Peyer's patch (tissue), 4 donors: ENCODE data around the gene NARS2. TPM values are rescaled to one million over a fixed set of nuclear protein-coding genes. Genes with fewer than 3 reads are reported as not detected.
A peak's percentile ranks its signal among the peaks of the same experiment; 100 is the strongest.

Source experiments
- DNase-seq, 3 donors: peaks; one replicate each; pipeline ENCODE4 v3.0.0-alpha.2; 2017 to 2019
- H3K27ac ChIP-seq, 4 donors: fragments of 200-600 bp; sonication (generic); one replicate each; pipeline ENCODE4 v1.5.1; 2016 to 2019
- H3K27me3 ChIP-seq, 2 donors: fragments of 200-600 bp; sonication (generic); one replicate each; pipeline ENCODE4 v1.5.1; 2019
- H3K36me3 ChIP-seq, 3 donors: fragments of 200-600 bp; sonication (generic); one replicate each; pipeline ENCODE4 v1.5.1; 2016 to 2019
- H3K4me1 ChIP-seq, 4 donors: fragments of 200-600 bp; sonication (generic); one replicate each; pipeline ENCODE4 v1.5.1; 2016 to 2019
- H3K4me3 ChIP-seq, 4 donors: fragments of 200-600 bp; sonication (generic); 1 replicate in 3 of 4; 2 replicates in 1 of 4; pipeline ENCODE4 v1.5.1; 2016 to 2019; ENCODE audit warnings: mild to moderate bottlenecking in 1 of 4
- H3K9me3 ChIP-seq, 4 donors: fragments of 200-600 bp; sonication (generic); one replicate each; pipeline ENCODE4 v1.5.1; 2016 to 2019; ENCODE audit warnings: mild to moderate bottlenecking in 1 of 4
- POLR2A ChIP-seq, 2 donors: fragments of 450-650 bp; IDR thresholded peaks; one replicate each; pipeline ENCODE4 v1.5.1; 2017; ENCODE audit warnings: antibody characterized with exemption in 2 of 2, mild to moderate bottlenecking in 2 of 2, moderate library complexity in 2 of 2
- total RNA-seq, 4 donors: library from RNA; depleted of rRNA; stranded (reverse); fragments of >200 nt; gene quantifications; one replicate each; pipeline ENCODE4 v1.1.0, GENCODE V29; 2016
- TF ChIP-seq, protein P1 (sequence below), 6 experiments: fragments of 450-650 bp in 4 of 6; fragments of 200-600 bp in 2 of 6; sonication (generic) in 1 of 6; IDR thresholded peaks; one replicate each; pipeline ENCODE4 v1.5.1; 2017 to 2019; ENCODE audit warnings: antibody characterized with exemption in 6 of 6, mild to moderate bottlenecking in 3 of 6, moderate library complexity in 1 of 6

Gene NARS2
- total RNA-seq, 4 donors from 2014 or later: 7.7 to 28.9 (median 10.7) TPM

DNA sequence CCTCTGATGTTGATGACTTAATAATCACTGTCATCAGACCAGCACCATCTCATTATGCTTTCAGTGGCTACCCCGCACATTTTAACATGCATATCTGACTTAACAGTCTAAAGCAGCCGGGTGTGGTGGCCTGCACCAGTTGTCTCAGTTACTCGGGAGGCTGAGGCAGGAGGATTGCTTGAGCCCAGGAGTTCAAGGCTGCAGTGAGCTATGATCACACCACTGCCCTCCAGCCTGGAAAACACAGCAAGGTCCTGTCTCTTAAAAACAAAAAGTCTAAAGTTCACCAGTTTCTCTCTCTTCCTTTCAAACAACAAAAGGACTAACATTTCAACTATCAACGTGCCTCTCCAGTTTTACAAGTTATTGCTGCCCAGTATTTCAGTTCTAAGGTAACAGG is 101.8 kb downstream of the NARS2 start:
- Histone ChIP-seq H3K9me3 (no peaks in the 10 kb centered on the region), H3K27ac (no peak overlapping the region), H3K4me3 (no peak overlapping the region), H3K4me1 (no peaks in the 10 kb centered on the region), H3K27me3 (no peaks in the 10 kb centered on the region), H3K36me3 (no peaks in the 10 kb centered on the region)
- no peak for DNase-seq
- no peak for TF ChIP-seq POLR2A (IDR thresholded peaks at IDR 0.05)
- TF ChIP-seq, protein P1, sequence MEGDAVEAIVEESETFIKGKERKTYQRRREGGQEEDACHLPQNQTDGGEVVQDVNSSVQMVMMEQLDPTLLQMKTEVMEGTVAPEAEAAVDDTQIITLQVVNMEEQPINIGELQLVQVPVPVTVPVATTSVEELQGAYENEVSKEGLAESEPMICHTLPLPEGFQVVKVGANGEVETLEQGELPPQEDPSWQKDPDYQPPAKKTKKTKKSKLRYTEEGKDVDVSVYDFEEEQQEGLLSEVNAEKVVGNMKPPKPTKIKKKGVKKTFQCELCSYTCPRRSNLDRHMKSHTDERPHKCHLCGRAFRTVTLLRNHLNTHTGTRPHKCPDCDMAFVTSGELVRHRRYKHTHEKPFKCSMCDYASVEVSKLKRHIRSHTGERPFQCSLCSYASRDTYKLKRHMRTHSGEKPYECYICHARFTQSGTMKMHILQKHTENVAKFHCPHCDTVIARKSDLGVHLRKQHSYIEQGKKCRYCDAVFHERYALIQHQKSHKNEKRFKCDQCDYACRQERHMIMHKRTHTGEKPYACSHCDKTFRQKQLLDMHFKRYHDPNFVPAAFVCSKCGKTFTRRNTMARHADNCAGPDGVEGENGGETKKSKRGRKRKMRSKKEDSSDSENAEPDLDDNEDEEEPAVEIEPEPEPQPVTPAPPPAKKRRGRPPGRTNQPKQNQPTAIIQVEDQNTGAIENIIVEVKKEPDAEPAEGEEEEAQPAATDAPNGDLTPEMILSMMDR (IDR thresholded peaks at IDR 0.05): no peak

DNA sequence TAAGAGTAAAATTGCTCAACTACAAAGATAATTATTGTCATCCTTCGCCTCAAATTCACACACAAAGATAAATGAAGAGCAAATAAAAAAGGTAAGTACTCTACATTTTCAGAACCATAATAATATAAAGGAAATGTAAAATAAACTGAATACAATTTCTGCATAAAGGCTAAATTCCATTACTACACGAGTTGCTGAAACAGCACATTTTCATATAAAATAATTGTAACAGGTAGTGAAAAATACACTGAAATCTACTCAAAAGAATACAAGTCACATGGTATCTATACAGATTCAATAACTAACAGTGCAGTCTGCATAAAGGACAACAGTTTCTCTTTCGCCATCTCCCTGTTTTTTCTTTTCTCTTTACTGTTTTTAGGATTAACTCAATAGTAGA is 102.3 kb downstream of the NARS2 start:
- DNase-seq: no peak
- Histone ChIP-seq H3K27ac (no peak overlapping the region), H3K4me3 (no peak overlapping the region), H3K4me1 (no peaks in the 10 kb centered on the region), H3K9me3 (no peaks in the 10 kb centered on the region), H3K36me3 (no peaks in the 10 kb centered on the region), H3K27me3 (no peaks in the 10 kb centered on the region)
- no peak for TF ChIP-seq POLR2A (IDR thresholded peaks at IDR 0.05)
- TF ChIP-seq, protein P1 (IDR thresholded peaks at IDR 0.05): no peak

- Histone ChIP-seq H3K4me1 (peaks cover 0 to 6% (median 0%) of the 10 kb centered on the region in 4 donors), H3K27ac (no peak overlapping the region), H3K36me3 (no peaks in the 10 kb centered on the region), H3K27me3 (no peaks in the 10 kb centered on the region), H3K9me3 (no peaks in the 10 kb centered on the region), H3K4me3 (no peak overlapping the region)
- no peak for DNase-seq
- no peak for TF ChIP-seq POLR2A (IDR thresholded peaks at IDR 0.05)
- TF ChIP-seq, protein P1 (IDR thresholded peaks at IDR 0.05): no peak
Measured at GRCh38 chr11:78470861-78471442, 103.7 kb downstream of the NARS2 start.

GRCh38 chr11:78469896-78470295 is 104.8 kb downstream of the NARS2 start:
- H3K4me3 ChIP-seq: no peak overlapping the region
- no peaks in the 10 kb centered on the region for H3K9me3 ChIP-seq

DNA sequence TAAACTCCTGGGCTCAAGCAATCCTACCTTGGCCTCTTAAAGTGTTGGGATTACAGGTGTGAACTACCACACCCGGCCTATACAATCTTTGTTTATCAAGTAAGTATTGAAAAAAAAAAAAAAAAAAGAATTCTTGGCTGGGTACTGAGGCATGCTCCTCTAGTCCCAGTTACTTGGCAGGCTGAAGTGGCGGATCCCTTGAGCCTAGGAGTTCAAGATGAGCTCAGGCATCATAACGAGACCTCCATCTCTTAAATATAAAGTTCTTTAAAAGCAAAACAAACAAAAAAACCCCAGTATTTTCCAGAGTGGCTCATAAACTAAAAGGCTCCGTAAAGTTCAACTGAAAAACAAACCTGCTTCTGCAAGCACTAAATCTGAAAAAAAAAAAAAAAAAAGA is 106.7 kb downstream of the NARS2 start:
- Histone ChIP-seq H3K4me3 (no peak overlapping the region), H3K27me3 (no peaks in the 10 kb centered on the region), H3K36me3 (peaks cover 0 to 5% (median 0%) of the 10 kb centered on the region in 3 donors), H3K27ac (no peak overlapping the region), H3K9me3 (no peaks in the 10 kb centered on the region), H3K4me1 (peaks cover 0 to 11% (median 0%) of the 10 kb centered on the region in 4 donors)
- no peak for TF ChIP-seq POLR2A (IDR thresholded peaks at IDR 0.05)
- TF ChIP-seq, protein P1 (IDR thresholded peaks at IDR 0.05): no peak
- no peak for DNase-seq

More at GRCh38 chr11:78469896-78470295, 104.8 kb downstream of the NARS2 start:
- Histone ChIP-seq H3K27ac (peak overlapping the region in 1 of 4 donors; percentile 52), H3K27me3 (no peaks in the 10 kb centered on the region), H3K4me1 (peaks cover 0 to 9% (median 0%) of the 10 kb centered on the region in 4 donors), H3K36me3 (peaks cover 0 to 4% (median 0%) of the 10 kb centered on the region in 3 donors)
- DNase-seq: no peak
- TF ChIP-seq, protein P1 (IDR thresholded peaks at IDR 0.05): no peak
